GM18502 (cell line): ENCODE measurements around the gene GSC2.

ENCODE experiments used
- ATAC-seq: cut with Tn5 transposase; IDR thresholded peaks from one replicate; pipeline ENCODE4 v1.9.1; 2021; ENCODE audit warnings: mild to moderate bottlenecking; ENCODE audit not compliant: unreplicated experiment, poor library complexity

GSC2 gene

DNA sequence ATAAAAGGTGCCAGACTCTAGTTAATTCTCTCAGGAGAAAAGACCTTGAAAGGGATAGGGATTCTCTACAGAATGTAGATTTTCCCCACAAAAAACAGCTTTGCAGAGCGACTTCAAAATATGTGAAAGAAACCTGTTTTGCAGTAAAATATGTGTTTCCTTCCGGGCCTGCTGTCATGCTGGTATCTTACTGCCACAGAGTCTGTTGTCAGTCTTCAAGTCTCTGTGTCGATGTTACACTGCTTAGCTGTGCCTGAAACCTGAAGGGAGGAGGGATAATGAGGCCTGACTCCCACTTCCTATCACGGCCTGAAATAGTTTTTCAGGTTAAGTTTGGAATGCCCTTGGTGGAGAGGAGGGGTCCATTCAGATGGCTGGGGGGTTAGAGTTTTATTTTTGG, 26.2 kb downstream of the GSC2 start:
- no peak for ATAC-seq

DNA sequence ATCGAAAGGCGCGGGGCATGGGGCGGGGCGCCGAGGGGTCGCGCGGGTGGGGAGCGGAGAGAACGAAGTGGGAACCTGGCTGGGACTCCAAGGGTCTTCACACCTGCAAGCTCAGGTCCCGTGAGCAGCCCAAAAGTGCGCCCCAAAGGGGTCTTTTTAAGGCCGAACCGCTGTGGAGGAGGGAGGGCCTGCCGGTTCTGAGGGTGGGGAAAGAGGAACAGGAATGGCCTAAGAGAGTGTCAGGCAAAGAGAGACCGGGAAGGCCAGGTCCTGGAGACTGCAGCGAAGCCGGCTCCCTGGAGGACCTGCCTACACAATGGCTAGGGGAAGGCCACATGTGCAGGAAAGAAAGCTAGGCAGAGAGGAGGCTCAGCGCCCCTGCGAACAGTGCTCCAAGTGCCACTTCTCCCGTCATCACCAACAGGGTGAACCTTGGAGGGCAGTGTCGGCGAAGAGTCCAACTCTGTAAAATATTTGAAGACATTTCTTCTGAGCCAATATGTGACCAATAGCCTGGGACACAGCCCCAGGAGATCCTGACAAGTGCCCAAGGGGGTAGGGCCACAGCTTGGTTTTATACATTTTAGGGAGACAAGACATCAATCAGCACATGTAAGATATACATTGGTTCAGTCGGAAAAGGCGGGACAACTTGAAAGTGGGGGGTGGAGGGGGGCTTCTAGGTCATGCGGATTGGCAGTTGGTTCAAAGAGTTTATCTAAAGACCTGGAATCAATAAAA, 27.2 kb downstream of the GSC2 start:
- no peak for ATAC-seq

DNA sequence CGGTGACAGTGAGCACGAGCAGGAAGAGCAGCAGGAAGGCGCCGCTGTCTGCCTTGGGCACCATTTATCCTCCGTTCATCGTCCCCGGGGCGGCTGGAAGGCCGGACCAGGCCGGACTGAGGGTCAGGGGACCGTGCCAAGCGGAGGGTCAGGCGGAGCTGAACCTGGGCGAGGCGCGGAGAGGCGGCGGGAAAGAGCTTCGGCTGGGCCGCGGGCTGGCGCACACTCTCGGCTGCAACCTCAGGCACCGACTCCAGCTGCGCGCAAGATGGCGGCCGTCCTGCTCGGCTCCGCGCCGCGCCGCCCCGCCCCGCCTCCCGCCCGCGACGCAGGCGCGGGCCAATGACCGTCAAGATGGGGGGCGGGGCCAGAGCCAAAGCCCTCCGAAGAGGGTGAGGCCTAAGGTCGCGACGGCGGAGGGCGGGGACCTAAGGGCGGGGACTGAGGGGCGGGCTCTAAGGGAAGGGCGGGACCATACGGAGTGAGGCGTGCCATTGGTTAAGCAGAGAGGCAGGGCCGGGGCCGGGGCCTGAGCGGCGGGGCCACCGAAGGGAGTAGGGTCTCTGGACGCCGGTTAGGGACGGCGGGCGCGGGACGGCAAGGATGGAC, 27.8 kb downstream of the GSC2 start, which contains the start of gene DGCR2:
DGCR2 (minus strand) TSS at position 270 of the 609 bp plus-strand sequence; CDS start at position 64, 206 bp downstream.
- peak; percentile 85 for ATAC-seq

DNA sequence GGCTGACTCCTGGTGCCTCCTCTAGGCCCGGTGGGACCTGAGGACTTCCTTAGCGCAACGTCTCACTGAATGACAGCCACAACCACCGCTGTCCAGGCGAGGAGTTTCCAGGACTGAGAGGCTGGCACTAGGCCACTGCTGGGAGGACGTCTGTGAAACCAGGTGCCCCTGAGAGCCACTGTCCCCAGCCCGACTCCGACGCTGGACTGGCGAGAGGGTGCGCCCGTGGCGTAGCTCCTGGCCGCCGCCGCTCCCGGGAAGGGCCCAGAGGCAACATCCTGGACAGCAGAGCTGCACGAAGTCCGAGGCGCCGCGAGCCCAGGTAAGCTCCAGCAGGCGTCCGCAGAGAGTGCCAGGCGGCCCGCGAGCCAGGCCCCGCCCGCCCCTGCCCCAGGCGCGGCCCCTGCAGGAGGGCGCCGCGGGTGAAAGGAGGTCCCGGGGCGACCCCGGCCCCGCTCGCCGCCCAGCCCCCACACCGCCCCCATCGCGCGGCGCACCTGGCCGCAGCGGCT, 28.4 kb downstream of the GSC2 start:
- ATAC-seq, result peak; percentile 24

DNA sequence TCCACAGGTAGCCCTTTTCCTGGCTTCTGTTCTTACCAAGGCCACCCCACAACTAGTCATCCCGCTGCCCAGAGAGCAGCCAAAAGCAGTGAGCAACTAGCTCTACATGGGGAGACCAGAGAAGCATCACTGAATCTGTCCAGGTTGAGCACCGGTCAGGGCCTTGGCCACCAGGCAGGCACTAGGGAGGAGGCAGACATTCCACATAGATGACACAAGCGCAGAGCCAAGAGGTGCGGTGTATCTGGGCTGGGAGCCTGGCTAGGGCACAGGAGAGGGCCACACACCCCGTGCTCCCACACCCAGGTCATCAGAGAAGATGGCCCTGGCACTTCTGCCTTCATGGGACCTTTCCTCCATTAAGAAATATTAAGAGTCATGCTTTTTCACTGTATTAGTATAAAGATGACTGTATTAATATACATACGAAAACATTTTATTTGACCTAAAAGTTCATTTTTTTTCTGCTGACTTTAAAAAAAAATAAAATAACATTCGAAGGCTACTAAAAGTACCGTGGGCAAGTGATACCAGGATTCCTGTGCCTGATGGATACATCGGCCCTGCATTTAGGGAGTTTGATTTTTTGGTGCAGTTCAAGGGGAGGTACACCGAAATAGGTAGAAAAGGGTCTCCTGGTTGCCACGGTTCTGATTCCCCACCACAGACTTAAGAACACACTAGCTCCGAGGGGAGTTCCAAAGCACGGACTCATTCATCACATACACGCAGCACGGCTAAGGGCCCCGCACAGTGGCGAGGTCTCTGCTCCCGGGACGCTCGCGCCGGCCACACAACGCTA, 29.1 kb downstream of the GSC2 start:
- peak; percentile 22 for ATAC-seq

DNA sequence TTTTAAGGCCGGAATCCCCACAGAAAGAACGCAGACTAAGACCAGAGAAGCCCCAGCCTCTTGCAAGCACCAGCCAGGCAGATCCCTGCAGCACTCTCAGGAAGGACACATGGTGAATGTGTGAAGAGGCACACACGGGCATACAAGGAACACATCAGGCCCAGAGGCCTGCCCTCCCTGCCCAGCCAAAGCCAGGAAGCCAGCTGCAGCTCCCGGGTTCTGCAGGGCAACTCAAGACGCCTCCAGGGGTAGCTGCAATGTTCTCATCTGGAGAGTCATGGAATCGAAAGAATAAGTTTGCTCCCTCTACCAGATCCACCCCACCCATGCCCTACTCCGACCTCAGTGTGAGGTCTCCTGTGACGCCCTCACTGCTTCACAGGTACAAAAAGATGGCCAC, 30.1 kb downstream of the GSC2 start:
- no peak for ATAC-seq

DNA sequence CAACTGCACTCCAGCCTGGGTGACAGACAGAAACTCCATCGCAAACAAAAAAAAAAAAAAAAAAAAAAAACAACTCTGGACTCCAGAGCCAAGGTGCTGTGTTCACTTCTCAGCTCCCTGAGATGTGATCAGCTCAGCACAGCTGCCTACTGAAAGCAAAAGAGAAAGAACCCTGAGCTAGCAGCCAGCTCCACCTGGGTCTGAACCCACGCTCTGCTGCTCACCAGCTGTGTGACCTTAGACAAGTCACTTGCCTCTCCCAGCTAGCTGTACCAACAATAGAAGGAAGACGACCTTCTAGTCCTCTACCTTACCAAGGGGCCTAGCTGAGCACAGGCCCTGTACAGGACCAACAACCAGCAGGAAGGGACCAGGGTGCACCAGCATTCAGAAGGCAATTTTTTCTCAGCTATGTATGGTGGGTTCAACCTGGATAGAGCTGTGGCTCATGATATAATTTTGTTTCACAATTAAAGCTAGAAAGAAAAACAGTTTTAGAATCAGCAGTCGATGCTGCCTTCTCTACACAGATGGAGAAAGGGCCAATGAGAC, 31.7 kb downstream of the GSC2 start:
- ATAC-seq, result peak; percentile 34

DNA sequence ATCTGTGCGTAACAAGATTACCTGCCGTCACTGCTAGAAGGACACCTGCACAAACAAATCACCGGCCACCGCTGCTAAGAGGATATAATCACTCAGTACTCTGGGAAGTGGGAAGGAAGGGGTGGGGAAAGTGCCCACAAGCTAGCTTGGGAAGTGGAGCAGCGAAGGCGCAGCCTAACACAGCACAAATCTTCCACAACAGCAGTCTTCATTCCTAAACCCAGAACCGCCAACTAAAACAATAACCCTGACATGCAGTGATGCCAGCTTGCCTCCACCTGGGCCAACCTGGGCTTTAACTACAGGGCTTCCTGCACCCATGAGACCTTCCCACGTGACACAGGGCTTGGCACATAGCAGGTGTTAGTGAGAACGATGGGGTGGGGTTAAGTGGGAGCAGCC, 33.0 kb downstream of the GSC2 start:
- ATAC-seq, result no peak

DNA sequence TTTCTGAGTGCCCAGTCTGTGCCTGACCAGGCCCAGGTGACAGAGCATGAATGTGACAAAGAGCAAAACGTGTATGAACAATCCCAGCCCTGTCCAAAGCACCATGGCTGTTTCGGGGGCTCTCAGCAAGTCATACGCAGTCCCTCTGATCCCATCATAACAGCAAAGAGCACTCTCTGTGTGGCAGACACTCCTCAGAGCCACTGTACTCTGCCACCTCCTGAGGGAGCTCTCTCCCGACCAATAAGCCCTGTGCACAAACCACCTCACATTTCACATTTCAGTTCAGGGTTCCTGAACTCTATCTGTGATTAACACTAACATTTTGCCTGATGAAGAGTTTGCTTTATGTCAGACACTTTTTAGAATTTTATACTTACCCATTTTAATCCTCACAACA, 34.5 kb downstream of the GSC2 start:
- no peak for ATAC-seq

DNA sequence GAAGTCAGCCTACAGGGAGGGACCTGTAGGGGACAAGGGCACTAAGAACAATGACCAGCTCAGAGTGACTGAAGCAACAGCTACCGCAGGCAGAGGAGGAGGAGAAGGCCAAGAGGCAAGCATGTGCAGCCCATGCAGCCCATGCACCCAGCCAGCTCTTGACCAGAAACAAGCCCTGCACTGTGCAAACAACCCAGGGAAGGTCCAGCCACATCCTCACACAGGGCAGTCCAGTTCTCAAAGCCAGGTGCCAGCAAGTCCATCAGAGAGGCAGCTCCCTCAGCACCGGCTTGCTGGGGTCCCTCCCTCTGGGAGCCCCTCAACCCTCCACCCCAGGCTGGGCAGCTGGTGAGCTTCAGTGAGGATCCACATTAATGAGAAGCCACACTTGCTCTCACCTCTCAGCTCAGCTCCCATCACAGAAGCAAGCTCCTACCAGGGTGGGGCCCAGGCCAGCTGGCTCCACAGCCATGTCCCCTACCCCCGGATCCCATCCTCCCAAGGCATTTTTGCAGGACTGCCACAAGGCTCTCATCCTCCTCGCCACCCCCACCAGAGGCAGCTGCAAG, 35.0 kb downstream of the GSC2 start:
- no peak for ATAC-seq

DNA sequence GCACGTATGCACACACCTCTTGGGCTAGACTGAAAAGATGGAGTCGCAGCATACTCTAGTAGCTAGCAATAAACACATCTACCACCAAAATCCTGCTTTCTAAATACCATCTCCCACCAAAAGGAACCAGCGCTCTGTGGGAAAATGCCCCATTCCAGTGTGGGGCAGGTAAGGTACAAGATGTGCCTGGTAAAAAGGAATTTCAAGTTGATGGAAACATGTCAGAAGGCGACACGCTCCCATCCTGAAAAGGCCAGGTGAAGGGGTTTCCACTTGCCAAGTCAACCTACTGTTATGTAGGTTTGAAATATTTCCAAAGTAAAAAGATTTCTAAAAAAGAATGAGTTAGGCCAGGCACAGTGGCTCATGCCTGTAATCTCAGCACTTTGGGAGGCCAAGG, 36.7 kb downstream of the GSC2 start:
- no peak for ATAC-seq

DNA sequence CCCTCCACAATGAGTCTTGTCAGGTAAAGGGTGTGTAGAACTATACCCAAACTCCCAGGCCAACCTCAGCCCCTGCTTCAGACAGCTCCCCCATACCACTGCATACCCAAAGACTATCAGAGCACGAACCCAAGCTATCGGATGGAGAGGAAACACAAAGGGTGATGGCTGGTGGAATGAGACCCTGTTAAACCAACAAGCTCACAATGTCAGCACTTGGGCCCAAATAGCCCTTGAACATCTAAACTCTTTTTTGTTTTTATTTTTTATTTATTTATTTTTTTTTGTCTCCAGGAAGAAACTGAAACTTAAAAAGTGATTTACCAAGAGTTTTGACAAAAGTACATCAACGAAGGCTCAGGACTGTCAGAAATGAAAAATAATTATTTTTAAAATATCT, 38.5 kb downstream of the GSC2 start:
- ATAC-seq, result no peak

DNA sequence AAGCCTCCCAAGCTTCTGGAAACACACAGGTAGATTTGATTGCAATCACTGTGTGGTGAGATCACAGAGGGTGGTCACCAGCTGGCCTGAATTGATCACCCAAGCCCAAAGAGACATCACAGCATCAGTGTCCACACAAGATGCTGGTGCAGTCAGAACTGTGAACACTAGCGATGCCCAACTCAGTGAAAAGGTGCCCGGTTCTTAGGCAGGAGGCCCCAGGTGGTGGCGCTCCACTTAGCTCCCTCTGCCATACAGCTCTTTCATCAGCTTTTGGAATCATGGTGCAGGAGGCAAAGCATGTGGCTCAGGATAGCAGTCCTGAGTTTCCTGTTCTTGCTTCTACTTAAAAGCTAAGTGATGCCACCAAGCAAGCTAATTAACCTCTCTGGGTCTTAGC, 39.0 kb downstream of the GSC2 start:
- no peak for ATAC-seq

DNA sequence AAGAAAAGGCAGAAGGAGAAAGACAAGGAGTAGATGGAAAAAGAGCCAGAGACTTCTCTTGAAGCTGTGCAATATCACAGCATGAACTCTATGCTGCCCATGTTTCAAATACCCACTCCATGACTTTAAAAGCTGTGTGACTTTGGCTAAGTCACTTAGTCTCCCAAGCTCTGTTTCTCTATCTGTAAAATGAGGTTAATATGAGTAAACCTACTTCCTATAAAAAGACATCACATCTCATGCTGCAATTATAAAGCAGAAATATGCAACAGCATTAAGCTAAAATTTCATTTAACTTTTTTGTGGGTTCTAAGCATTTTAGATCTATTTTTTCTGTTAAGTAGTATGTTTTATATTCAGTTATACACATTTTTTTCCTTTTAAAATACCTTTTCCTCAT, 39.4 kb downstream of the GSC2 start:
- no peak for ATAC-seq

DNA sequence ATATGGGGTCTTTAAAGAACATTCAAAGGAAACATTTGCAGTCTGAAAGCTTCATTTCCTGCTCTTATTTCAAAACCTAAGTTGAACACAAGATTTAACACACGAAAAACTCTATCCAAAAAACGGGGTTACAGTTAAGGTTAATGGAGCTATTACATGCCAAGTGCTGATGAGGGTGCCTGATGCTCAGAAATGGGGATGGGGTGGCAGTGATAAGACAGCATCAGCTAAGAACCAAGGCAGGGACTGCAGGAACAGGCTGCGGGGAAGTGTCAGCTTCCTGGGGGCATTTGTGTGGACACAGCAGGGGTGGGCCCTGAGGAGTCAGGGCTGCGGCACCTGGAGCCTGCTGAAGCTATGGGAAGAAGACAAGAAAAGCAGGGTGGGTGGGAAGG, 40.0 kb downstream of the GSC2 start:
- ATAC-seq, result no peak

DNA sequence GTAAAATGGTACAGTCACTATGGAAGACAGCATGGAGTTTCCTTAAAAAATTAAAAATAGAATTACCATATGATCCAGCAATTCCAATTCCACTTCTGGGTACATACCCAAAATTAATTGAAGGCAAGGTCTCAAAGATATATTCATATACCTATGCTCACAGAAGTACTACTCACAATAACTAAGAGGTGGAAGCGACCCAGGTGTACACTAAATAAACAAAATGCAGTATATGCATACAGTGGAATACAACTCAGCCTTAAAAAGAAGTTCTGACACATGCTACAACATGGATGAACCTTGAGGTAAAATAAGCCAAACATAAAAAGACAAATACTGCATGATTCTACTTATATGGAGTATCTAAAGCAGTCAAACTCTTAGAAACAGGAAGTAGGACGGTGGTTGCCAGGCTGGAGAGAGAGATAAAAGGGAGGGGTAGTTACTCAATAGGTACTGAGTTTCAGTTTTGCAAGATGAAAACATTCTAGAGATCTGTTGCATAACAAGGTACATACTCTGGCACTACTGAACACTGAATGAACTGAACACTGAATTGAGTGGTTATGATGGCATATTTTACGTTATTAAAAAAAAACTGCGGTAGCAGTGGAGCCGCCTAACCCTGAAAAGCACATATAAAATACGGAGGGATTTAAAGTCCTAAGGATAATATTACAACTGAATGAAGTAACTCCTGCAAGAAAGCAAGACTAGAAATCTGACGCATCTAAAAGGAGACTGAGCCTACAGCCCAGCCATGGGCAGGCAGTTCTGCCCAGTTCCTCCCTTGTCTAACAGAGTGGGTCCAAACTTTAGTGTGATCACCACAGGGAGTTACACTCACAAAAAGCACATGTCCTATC, 40.7 kb downstream of the GSC2 start:
- ATAC-seq, result peak; percentile 82

DNA sequence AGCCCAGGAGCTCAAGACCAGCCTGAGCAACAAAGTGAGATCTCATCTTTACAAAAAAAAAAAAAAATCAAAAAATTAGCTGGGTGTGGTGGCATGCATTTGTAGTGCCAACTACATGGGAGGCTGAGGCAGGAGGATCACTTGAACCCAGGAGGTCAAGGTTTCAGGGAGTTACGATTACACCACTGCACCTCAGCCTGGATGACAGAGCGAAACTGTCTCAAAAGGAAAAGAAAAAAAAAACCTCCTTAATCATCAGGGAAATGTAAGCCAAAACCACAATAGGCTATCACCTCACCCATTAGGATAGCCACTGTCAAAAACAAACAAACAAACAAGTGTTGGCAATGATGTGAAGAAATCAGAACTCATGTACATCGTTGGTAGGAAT, 41.3 kb downstream of the GSC2 start:
- no peak for ATAC-seq

DNA sequence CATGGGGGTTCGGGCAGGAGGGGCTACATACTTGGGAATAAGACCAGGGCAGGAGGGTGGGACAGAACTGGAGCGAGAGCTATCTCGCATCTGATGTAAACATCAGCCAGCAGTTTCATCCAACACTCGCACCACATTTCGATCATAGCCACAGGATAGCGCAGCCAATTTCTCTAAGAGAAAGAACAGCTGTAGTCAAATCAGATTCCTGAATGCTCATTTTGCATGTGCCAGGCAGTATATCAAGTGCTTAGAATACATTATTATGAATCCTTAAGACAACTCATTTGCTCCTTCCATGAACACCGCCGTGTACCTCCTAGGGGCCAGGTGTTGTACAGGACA, 42.4 kb downstream of the GSC2 start:
- ATAC-seq, result no peak

DNA sequence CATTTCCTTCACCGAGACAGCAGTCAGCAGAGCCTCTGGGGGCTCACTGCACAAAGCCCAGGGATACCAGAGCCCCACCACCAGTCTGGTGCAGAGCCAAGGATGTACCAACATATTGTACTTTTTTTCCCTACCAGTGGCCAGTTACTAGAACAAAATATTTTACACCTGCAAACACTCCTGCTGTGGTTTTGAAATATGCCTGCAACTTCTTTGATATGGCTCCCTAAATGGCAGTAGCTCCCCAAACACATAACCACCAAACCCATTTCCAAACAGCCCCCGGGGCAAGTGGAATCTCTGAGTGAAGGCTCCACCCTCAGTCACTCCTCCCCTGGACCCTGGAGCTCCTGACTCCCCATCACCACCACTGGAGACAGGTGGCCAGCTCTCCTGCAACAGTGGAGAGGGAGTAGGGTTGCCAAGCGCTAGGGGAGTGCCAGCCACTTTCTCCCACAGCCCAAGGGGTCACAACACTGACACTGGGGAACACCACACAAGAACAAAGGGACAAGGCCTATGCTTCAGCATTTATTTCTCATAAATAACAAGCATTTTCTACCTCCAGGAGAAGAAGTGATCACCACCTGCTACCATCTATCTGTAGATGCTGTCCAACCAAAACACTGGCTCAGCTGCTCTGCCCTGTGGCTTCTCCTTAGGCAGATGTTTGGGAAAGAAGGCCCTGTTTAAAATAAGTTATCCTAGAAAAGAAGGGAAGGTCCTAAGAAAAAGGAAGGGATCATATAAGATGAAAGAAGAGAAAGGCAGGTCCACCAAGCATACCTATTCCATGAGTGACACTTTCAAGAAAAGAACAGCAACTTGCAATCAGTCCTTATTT, 43.0 kb downstream of the GSC2 start:
- no peak for ATAC-seq
